Cardiac septum (tissue), 1 donor: ENCODE data around the gene NFX1. TPM values are rescaled to one million over a fixed set of nuclear protein-coding genes. Genes with fewer than 3 reads are reported as not detected.
"Not testable (repeated sequence)": the region's sequence is repeated elsewhere in the genome, so short reads cannot be mapped to it uniquely, and the experiment has no call there.

Experiments used
- DNase-seq: peaks from one replicate; pipeline ENCODE4 v3.0.0-alpha.2; 2020; ENCODE audit warnings: low spot score
- intact Hi-C: fragments of 100-400 bp; cut with DNase I; formaldehyde crosslinking; loops from one replicate; pipeline ENCODE4 v1.14.0; 2022
- total RNA-seq: library from RNA; stranded (reverse); fragmentation: NEBNext Ultra II Directional; extraction: Animal tissue kit (Norgen Biotek cat#: 25700); gene quantifications from one replicate; pipeline ENCODE4 v1.2.1, GENCODE V29; 2021
- donor health status: DM: no; HTN: no; CAD: no.

NFX1 gene
- total RNA-seq, 1 donor from 2014 or later = 38.0 TPM

- intact Hi-C loops = no loop called here
- DNase-seq = no peak
These were observed 56.2 kb downstream of the NFX1 start for GRCh38 chr9:33346564-33346963.

GRCh38 chr9:33348998-33349397 lies 58.7 kb downstream of the NFX1 start:
- intact Hi-C loops = no loop called here
- DNase-seq = no peak

GRCh38 chr9:33349743-33350142 lies 59.4 kb downstream of the NFX1 start:
- no peak for DNase-seq
- intact Hi-C loops = no loop called here

GRCh38 chr9:33350310-33350709 lies 60.0 kb downstream of the NFX1 start:
- intact Hi-C loops = no loop called here

GRCh38 chr9:33351547-33351946 lies 61.2 kb downstream of the NFX1 start:
- intact Hi-C loops = no loop called here

More at GRCh38 chr9:33350310-33350709, 60.0 kb downstream of the NFX1 start:
- no peak for DNase-seq

GRCh38 chr9:33354651-33355211 lies 64.4 kb downstream of the NFX1 start:
- intact Hi-C loops = no loop called here

More at GRCh38 chr9:33351547-33351946, 61.2 kb downstream of the NFX1 start:
- DNase-seq = no peak

GRCh38 chr9:33355933-33356332 lies 65.6 kb downstream of the NFX1 start:
- intact Hi-C loops = no loop called here

More at GRCh38 chr9:33354651-33355211, 64.4 kb downstream of the NFX1 start:
- DNase-seq = no peak

GRCh38 chr9:33358641-33359040 lies 68.3 kb downstream of the NFX1 start:
- DNase-seq, intact Hi-C loops: not testable (repeated sequence)

More at GRCh38 chr9:33355933-33356332, 65.6 kb downstream of the NFX1 start:
- no peak for DNase-seq

- intact Hi-C loops = no loop called here
- DNase-seq = no peak
These were observed 73.8 kb downstream of the NFX1 start for GRCh38 chr9:33364127-33364526.

GRCh38 chr9:33364814-33365213 lies 74.5 kb downstream of the NFX1 start:
- DNase-seq, intact Hi-C loops: not testable (repeated sequence)

GRCh38 chr9:33366979-33367480 lies 76.7 kb downstream of the NFX1 start:
- DNase-seq = no peak
- intact Hi-C loops = no loop called here

- DNase-seq = no peak
- intact Hi-C loops = loop anchor here (5.0 kb wide), 1 partner anchor 79 kb away; no protein-coding TSS in a partner anchor
These were observed 82.6 kb downstream of the NFX1 start for GRCh38 chr9:33372900-33373299.

GRCh38 chr9:33374190-33374589 lies 83.9 kb downstream of the NFX1 start:
- intact Hi-C loops = loop anchor here (5.0 kb wide), 1 partner anchor 78 kb away; no protein-coding TSS in a partner anchor
- DNase-seq = peak; percentile 56

- intact Hi-C loops = loop anchor here (1.0 to 5.0 kb wide), 3 partner anchors 41 to 93 kb away; no protein-coding TSS in a partner anchor
- peak; percentile 76 for DNase-seq
These were observed 84.4 kb downstream of the NFX1 start for GRCh38 chr9:33374634-33375237.

- intact Hi-C loops = loop anchor here (1.0 to 5.0 kb wide), 2 partner anchors 40 to 92 kb away; no protein-coding TSS in a partner anchor
- peak; percentile 67 for DNase-seq
These were observed 85.0 kb downstream of the NFX1 start for GRCh38 chr9:33375238-33375840.

GRCh38 chr9:33375841-33376321 lies 85.6 kb downstream of the NFX1 start:
- DNase-seq = peak; percentile 19
- intact Hi-C loops = loop anchor here (1.0 to 5.0 kb wide), 2 partner anchors 39 to 91 kb away; no protein-coding TSS in a partner anchor

GRCh38 chr9:33377089-33377715 lies 86.9 kb downstream of the NFX1 start:
- intact Hi-C loops = loop anchor here (5.0 kb wide), 1 partner anchor 90 kb away; no protein-coding TSS in a partner anchor
- peak; percentile 59 for DNase-seq

GRCh38 chr9:33378121-33378795 lies 87.9 kb downstream of the NFX1 start:
- intact Hi-C loops = loop anchor here (5.0 kb wide), 1 partner anchor 89 kb away; no protein-coding TSS in a partner anchor
- peak; percentile 39 for DNase-seq
